LNCaP clone FGC (cell line): ENCODE data around the gene GNG4.
"Not testable (repeated sequence)": the region's sequence is repeated elsewhere in the genome, so short reads cannot be mapped to it uniquely, and the experiment has no call there.

ENCODE experiments used
- DNase-seq: peaks from one replicate; pipeline ENCODE4 v3.0.0-alpha.2; 2011; ENCODE audit warnings: low read depth
- H3K4me3 ChIP-seq: 2 replicates; pipeline ENCODE4 v1.5.1; 2011; ENCODE audit warnings: mild to moderate bottlenecking, low read depth, low read length, control low read depth
- CTCF ChIP-seq: IDR thresholded peaks from 2 replicates; pipeline ENCODE4 v1.5.1; 2012; ENCODE audit warnings: mild to moderate bottlenecking; ENCODE audit not compliant: control insufficient read depth, insufficient read depth; ENCODE audit errors: extremely low read depth

Gene GNG4

GRCh38 chr1:235643837-235644692 lies 5.5 kb downstream of the GNG4 start:
- no peak overlapping the region for H3K4me3 ChIP-seq
- no peak for TF ChIP-seq CTCF
- DNase-seq: no peak

- DNase-seq: no peak
- H3K4me3 ChIP-seq: no peak overlapping the region
- TF ChIP-seq CTCF: no peak
These were observed 6.6 kb downstream of the GNG4 start for GRCh38 chr1:235642943-235643371.

- no peak overlapping the region for H3K4me3 ChIP-seq
- no peak for TF ChIP-seq CTCF
- DNase-seq: no peak
These were observed 7.3 kb downstream of the GNG4 start for GRCh38 chr1:235642011-235642942.

DNA sequence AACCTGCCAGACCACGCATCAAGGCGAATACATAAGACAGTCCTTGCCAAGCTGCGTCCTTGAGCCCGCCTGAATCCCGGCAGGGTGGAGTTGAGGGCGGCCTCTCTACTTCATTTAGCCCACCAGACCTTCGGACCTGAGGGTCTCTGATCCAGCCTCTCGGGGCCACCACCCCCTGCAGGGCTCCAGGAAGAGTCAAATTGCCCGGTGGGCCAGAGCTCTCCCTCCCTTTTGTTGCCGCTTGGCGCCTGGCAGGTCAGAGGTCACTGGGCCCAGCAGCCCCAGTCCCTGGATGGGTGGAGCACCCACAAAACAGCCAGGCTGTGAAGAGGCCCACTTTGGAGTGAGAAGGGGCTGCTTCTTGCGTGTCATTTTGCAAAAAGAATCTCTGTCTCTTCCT lies 9.0 kb downstream of the GNG4 start:
- H3K4me3 ChIP-seq: no peak overlapping the region
- no peak for TF ChIP-seq CTCF
- DNase-seq: no peak

GRCh38 chr1:235639226-235640205 lies 10.1 kb downstream of the GNG4 start:
- no peak overlapping the region for H3K4me3 ChIP-seq
- no peak for DNase-seq
- TF ChIP-seq CTCF: no peak

DNA sequence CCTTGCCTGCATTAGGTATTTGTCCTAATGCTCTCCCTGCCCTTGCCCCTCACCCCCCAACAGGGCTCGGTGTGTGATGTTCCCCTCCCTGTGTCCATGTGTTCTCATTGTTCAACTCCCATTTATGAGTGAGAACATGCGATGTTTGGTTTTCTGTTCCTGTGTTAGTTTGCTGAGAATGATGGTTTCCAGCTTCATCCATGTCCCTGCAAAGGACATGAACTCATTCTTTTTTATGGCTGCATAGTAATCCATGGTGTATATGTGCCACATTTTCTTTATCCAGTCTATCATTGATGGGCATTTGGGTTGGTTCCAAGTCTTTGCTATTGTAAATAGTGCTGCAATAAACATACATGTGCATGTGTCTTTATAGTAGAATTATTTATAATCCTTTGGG lies 11.0 kb downstream of the GNG4 start:
- H3K4me3 ChIP-seq, DNase-seq: not testable (repeated sequence)
